ENCODE results near the gene ARHGAP26.
"Not testable (repeated sequence)": the region's sequence is repeated elsewhere in the genome, so short reads cannot be mapped to it uniquely, and the experiment has no call there.

Gene ARHGAP26

GRCh38 chr5:143106174-143106573 is 336.0 kb downstream of the ARHGAP26 start:
- DNase-seq, result no peak

GRCh38 chr5:143108498-143109128 is 338.4 kb downstream of the ARHGAP26 start:
- DNase-seq, result no peak

GRCh38 chr5:143110591-143110990 is 340.4 kb downstream of the ARHGAP26 start:
- DNase-seq, result no peak

GRCh38 chr5:143111799-143112198 is 341.6 kb downstream of the ARHGAP26 start:
- no peak for DNase-seq

- DNase-seq, result no peak
Observed at GRCh38 chr5:143113461-143113860, 343.3 kb downstream of the ARHGAP26 start.

- no peak for DNase-seq
Observed at GRCh38 chr5:143114481-143114880, 344.3 kb downstream of the ARHGAP26 start.

GRCh38 chr5:143115381-143115780 is 345.2 kb downstream of the ARHGAP26 start:
- DNase-seq, result no peak

GRCh38 chr5:143116814-143117213 is 346.6 kb downstream of the ARHGAP26 start:
- no peak for DNase-seq

GRCh38 chr5:143117821-143118220 is 347.6 kb downstream of the ARHGAP26 start:
- DNase-seq, result no peak

GRCh38 chr5:143118222-143118621 is 348.0 kb downstream of the ARHGAP26 start:
- DNase-seq, result no peak

- DNase-seq, result not testable (repeated sequence)
Observed at GRCh38 chr5:143118818-143119217, 348.6 kb downstream of the ARHGAP26 start.

- DNase-seq, result no peak
Observed at GRCh38 chr5:143119291-143119769, 349.2 kb downstream of the ARHGAP26 start.

GRCh38 chr5:143119881-143120341 is 349.7 kb downstream of the ARHGAP26 start:
- DNase-seq, result no peak

- DNase-seq, result no peak
Observed at GRCh38 chr5:143120460-143121134, 350.4 kb downstream of the ARHGAP26 start.

- DNase-seq, result no peak
Observed at GRCh38 chr5:143121135-143121475, 350.9 kb downstream of the ARHGAP26 start.

- DNase-seq, result no peak
Observed at GRCh38 chr5:143124593-143124992, 354.4 kb downstream of the ARHGAP26 start.

GRCh38 chr5:143126174-143127019 is 356.2 kb downstream of the ARHGAP26 start:
- no peak for DNase-seq

GRCh38 chr5:143128412-143129071 is 358.4 kb downstream of the ARHGAP26 start:
- no peak for DNase-seq

- no peak for DNase-seq
Observed at GRCh38 chr5:143129203-143129602, 359.0 kb downstream of the ARHGAP26 start.

GRCh38 chr5:143129910-143130612 is 359.9 kb downstream of the ARHGAP26 start:
- DNase-seq, result no peak

GRCh38 chr5:143130613-143131305 is 360.6 kb downstream of the ARHGAP26 start:
- no peak for DNase-seq

- no peak for DNase-seq
Observed at GRCh38 chr5:143131972-143132371, 361.8 kb downstream of the ARHGAP26 start.
